Activated T-helper 1 cell treated with anti-CD3 and anti-CD28 coated beads, Interleukin-12 subunit alpha, Interleukin-12 subunit beta, Interleukin-2, Interleukin-4 antibody, amounts not matched to agents 30 ng/mL and 10 ng/mL and 1 ng/mL, durations not matched to agents 14 hours and 24 hours and 36 hours (primary cell): ENCODE data around the gene TNIP2. TPM values are rescaled to one million over a fixed set of nuclear protein-coding genes. Genes with fewer than 3 reads are reported as not detected.
"Not testable (repeated sequence)": the region's sequence is repeated elsewhere in the genome, so short reads cannot be mapped to it uniquely, and the experiment has no call there.

Experiments
- DNase-seq: peaks from one replicate; pipeline ENCODE4 v3.0.0; 2021; ENCODE audit warnings: low spot score
- H3K27ac Mint-ChIP-seq: one replicate; pipeline ENCODE4 v1.8.0; 2021; ENCODE audit warnings: mild to moderate bottlenecking, mixed read lengths
- H3K27me3 Mint-ChIP-seq: one replicate; pipeline ENCODE4 v1.8.0; 2022; ENCODE audit warnings: mild to moderate bottlenecking, moderate library complexity, mixed read lengths; ENCODE audit not compliant: insufficient read depth
- H3K36me3 Mint-ChIP-seq: one replicate; pipeline ENCODE4 v1.8.0; 2021; ENCODE audit warnings: low read depth, mixed read lengths
- H3K4me1 Mint-ChIP-seq: one replicate; pipeline ENCODE4 v1.8.0; 2021; ENCODE audit warnings: low read depth, mixed read lengths
- H3K4me3 Mint-ChIP-seq: one replicate; pipeline ENCODE4 v1.8.0; 2021; ENCODE audit warnings: mild to moderate bottlenecking, moderate library complexity, mixed read lengths
- H3K9me3 Mint-ChIP-seq: one replicate; pipeline ENCODE4 v1.8.0; 2021; ENCODE audit warnings: mixed read lengths
- intact Hi-C: fragments of 100-400 bp; cut with micrococcal nuclease; formaldehyde crosslinking; loops from one replicate; pipeline ENCODE4 v1.15.1; 2024
- total RNA-seq: library from RNA; stranded (reverse); gene quantifications from 2 replicates; pipeline ENCODE4 v1.2.3, GENCODE V29; 2022

The TNIP2 gene
- total RNA-seq, 1 donor from 2014 or later: 98.6 TPM

DNA sequence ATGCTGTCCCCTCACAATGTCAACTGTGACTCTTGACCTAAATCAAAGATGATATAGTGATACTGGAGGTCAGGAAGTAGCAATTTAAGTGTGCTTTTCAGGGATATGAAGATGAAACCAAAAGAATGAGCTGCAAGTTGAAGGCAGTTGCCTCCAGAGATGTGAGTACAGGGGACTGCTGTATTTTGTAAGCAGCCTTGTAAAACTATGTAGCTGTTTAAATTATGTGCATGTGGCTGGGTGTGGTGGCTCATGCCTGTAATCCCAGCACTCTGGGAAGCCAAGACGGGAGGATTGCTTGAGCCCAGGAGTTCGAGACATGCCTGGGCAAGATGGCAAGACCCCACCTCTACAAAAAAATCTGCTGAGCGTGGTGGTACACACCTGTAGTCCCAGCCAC is 15.1 kb upstream of the TNIP2 start:
- H3K4me3 Mint-ChIP-seq: no peak overlapping the region
- peaks cover 12% of the 10 kb centered on the region for H3K4me1 Mint-ChIP-seq
- peaks cover 6% of the 10 kb centered on the region for H3K36me3 Mint-ChIP-seq
- no peak overlapping the region for H3K27ac Mint-ChIP-seq
- no peak for DNase-seq
- intact Hi-C loops: no loop called here
- H3K9me3 Mint-ChIP-seq: peaks cover 11% of the 10 kb centered on the region
- peaks cover 1% of the 10 kb centered on the region for H3K27me3 Mint-ChIP-seq

DNA sequence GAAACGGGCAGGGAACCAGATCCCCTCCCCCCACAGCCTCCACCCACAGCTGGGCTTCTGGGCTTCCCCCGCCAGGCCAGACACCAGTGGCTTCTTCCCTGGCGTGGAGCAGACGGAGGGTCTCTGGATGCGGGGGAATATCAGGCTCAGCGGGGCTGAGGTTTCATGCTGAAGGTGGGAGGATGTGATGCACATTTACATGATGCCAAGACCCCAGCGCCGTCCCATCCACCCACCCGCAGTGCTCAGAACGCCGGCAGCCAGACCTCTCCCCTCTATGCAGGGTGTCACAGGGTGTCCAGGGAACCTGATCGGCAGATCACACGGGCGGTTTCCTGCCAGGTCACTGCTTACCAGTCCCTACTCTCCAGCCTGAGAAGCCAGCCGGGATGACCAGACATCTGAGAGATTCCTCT is 12.8 kb upstream of the TNIP2 start:
- H3K27me3 Mint-ChIP-seq: peaks cover 1% of the 10 kb centered on the region
- intact Hi-C loops: no loop called here
- H3K4me1 Mint-ChIP-seq: peaks cover 18% of the 10 kb centered on the region
- H3K27ac Mint-ChIP-seq: no peak overlapping the region
- no peak for DNase-seq
- peaks cover 6% of the 10 kb centered on the region for H3K36me3 Mint-ChIP-seq
- no peak overlapping the region for H3K4me3 Mint-ChIP-seq
- H3K9me3 Mint-ChIP-seq: peaks cover 11% of the 10 kb centered on the region

DNA sequence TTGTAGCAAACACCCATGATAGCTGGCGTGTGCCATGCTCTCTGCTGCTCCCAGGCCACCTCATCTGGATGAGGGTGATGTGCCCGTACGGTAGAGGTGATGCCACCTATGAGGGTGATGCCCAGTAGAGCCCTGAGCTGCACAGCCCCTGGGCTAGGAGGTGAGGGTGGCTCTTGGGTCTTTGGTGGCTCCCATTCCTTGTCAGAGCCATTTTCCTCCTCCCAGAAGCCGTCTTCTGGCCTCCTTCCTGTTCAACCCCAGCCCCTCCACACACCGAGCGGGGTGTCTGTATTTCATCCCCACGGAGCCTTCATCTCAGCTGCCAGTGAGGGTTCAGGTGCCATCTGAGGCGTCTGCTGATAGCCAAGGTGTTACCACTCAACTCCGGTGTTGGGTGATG is 12.0 kb upstream of the TNIP2 start:
- DNase-seq: no peak
- H3K9me3 Mint-ChIP-seq: peaks cover 11% of the 10 kb centered on the region
- intact Hi-C loops: no loop called here
- no peak overlapping the region for H3K27ac Mint-ChIP-seq
- H3K36me3 Mint-ChIP-seq: peaks cover 6% of the 10 kb centered on the region
- H3K4me3 Mint-ChIP-seq: no peak overlapping the region
- H3K4me1 Mint-ChIP-seq: peaks cover 18% of the 10 kb centered on the region
- H3K27me3 Mint-ChIP-seq: peaks cover 1% of the 10 kb centered on the region

DNA sequence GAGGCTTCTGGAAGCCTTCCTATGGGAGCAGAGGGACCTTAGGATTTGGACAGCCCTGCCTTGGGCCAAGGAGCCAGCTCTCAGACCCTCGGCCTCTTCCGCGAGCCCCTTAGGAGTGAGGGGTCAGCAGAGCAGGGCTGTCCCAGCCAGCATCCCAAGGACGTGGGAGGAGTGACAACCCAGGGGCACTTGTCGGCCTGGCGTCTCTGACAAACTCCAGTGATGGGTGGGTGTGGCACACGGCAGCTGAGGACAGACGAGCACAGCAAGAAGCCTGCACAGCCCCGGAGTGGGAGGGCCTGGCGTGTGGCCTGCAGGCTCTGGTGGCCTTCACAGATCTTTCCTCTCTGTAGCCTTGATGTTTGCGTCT is 11.6 kb upstream of the TNIP2 start:
- peaks cover 11% of the 10 kb centered on the region for H3K9me3 Mint-ChIP-seq
- no peak overlapping the region for H3K4me3 Mint-ChIP-seq
- H3K36me3 Mint-ChIP-seq: peaks cover 6% of the 10 kb centered on the region
- H3K27ac Mint-ChIP-seq: no peak overlapping the region
- peaks cover 18% of the 10 kb centered on the region for H3K4me1 Mint-ChIP-seq
- intact Hi-C loops: no loop called here
- peaks cover 1% of the 10 kb centered on the region for H3K27me3 Mint-ChIP-seq
- no peak for DNase-seq

DNA sequence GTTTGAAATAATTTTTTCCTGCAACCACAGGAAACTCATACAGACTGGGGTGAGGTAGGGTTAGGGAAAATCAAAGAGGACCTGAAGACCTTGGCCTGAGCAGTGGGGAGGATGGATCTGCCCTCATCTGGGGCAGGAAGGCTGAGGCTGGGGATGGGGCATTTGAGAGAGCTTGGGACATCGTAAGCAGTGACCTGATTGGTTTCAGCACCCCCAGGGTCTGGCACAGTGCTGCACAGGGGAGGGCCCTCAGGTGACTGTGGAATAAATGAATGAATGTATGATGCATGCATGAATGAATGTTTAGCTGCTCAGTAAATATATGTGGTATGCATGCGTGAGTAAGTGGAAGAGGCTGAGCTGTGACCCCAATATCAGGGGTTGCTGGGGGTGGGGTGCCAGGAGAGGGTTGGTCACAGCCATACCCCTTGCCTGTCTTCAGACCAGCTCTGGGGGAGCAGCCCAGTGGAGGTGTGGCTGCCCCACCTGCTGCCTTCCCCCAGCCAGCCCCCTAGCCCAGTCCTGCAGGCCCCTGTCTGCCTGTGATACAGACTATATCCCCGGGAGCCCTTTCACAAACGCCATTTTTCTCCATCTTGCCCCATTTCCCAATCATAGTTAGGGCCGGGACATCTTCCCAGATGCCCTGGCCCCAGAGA is 11.0 kb upstream of the TNIP2 start:
- Mint-ChIP-seq H3K9me3 (peaks cover 11% of the 10 kb centered on the region), H3K36me3 (peaks cover 6% of the 10 kb centered on the region), H3K4me3 (no peak overlapping the region), H3K27ac (no peak overlapping the region), H3K4me1 (peaks cover 18% of the 10 kb centered on the region), H3K27me3 (peaks cover under 1% of the 10 kb centered on the region)
- intact Hi-C loops: no loop called here
- no peak for DNase-seq

DNA sequence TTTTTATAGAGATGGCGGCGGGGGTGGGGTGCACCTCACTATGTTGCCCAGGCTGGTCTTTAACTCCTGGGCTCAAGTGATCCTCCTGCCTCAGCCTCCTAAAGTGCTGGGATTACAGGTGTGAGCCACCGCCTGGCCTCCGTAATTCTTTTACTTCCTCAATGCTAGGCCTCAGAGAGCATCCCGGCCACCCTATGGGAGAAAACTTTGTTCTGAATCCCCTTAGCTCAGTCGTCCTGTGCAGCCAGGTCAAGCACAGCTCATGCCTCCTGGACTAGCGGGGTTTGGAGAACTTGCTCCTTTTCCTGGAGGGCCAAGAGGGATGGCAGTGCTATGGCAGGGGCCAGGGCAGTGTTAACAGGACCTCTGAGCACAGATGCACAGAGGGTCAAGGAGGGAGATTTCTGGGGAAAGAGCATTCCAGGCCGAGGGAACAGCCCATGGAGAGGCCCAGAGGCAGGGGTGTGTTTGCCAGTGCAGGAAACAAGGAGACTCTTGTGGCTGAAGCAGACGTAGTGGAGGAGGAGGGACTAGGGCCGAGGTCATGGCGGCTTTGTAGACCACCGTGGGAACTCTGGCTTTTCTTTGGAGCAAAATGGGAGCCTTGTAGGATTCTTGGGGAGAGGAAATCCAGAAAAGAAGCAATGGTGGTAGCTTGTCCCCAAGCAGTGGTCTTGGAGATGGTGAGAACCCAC is 9.8 kb upstream of the TNIP2 start:
- Mint-ChIP-seq H3K36me3 (peaks cover 6% of the 10 kb centered on the region), H3K27ac (no peak overlapping the region), H3K9me3 (peaks cover 11% of the 10 kb centered on the region), H3K27me3 (no peaks in the 10 kb centered on the region), H3K4me3 (no peak overlapping the region), H3K4me1 (peaks cover 12% of the 10 kb centered on the region)
- intact Hi-C loops: loop anchor here (2.0 kb wide), 1 partner anchor 309 kb away; the partner anchor contains the start of genes HTT and HTT-AS
- no peak for DNase-seq

DNA sequence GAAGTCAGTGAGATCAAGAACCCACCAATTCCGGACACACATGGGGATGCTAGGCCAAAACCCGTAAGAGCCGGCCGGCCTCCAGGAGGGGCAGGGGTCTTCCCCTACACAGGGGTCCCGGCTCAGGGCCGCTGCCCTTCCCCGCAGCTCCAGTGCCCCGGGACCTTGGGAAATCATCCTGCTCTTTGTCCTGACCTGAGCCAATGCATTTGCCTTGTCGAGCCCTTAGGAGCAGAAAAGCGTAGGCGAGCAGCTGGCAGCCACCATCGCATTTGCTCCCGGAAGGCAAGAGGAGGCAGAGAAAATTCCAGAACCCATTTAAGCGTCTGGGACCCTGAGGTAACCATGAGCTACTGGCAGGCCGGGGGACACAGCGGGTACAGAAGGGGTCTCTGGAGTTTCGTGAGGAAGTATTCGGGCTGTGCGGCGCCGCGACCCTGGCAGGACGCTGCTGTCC is 7.4 kb upstream of the TNIP2 start:
- no peaks in the 10 kb centered on the region for H3K36me3 Mint-ChIP-seq
- peak overlapping the region; percentile 62 for H3K4me3 Mint-ChIP-seq
- intact Hi-C loops: no loop called here

DNA sequence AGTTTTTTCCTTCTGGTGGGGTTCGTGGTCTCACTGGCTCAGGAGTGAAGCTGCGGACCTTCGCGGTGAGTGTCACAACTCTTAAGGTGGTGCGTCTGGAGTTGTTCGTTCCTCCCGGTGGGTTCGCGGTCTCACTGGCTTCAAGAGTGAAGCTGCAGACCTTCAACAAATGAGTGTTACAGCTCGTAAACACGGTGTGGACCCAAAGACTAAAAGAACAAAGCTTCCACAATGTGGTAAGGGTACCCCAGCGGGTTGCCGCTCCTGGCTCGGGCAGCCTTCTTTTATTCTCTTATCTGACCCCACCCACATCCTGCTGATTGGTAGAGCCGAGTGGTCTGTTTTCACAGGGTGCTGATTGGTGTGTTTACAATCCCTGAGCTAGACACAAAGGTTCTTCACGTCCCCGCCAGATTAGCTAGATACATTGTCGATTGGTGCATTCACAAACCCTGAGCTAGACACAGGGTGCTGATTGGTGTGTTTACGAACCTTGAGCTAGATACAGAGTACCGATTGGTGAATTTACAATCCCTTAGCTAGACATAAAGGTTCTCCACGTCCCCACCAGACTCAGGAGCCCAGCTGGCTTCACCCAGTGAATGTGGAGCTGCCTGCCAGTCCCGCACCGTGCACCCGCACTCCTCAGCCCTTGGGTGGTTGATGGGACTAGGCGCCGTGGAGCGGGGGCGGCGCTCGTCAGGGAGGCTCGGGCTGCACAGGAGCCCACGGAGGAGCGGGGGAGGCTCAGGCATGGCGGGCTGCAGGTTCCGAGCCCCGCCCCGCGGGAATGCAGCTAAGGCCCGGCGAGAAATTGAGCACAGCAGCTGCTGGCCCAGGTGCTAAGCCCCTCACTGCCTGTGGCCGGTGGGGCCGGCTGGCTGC is 6.6 kb upstream of the TNIP2 start:
- H3K4me1 Mint-ChIP-seq, DNase-seq, H3K27me3 Mint-ChIP-seq, H3K27ac Mint-ChIP-seq, H3K9me3 Mint-ChIP-seq, H3K36me3 Mint-ChIP-seq, intact Hi-C loops, H3K4me3 Mint-ChIP-seq: not testable (repeated sequence)

More for the DNA sequence above, 7.4 kb upstream of the TNIP2 start:
- Mint-ChIP-seq H3K4me1 (peaks cover 6% of the 10 kb centered on the region), H3K27ac (no peak overlapping the region), H3K9me3 (no peaks in the 10 kb centered on the region), H3K27me3 (no peaks in the 10 kb centered on the region)
- DNase-seq: no peak

DNA sequence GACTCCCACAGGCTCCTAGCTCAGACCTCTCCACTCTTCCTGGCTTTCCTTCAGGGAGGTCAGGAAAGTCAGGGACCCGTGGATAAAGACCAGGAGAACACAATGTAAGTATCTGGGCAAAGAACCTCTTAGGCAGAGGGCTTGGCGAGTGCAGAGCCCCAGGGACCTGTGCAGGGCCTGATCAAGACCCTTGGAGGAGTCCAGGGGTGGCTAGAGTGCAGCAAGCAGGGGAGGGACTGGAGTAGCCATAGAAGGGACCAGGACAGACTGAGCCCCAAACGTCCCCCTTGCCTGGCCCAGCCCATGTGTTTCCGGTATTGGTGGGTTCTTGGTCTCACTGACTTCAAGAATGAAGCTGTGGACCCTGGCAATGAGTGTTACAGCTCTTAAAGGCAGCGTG is 5.9 kb upstream of the TNIP2 start:
- no peaks in the 10 kb centered on the region for H3K36me3 Mint-ChIP-seq
- H3K27ac Mint-ChIP-seq: no peak overlapping the region
- H3K9me3 Mint-ChIP-seq: no peaks in the 10 kb centered on the region
- DNase-seq: no peak
- intact Hi-C loops: no loop called here
- H3K4me1 Mint-ChIP-seq: peaks cover 10% of the 10 kb centered on the region
- H3K4me3 Mint-ChIP-seq: no peak overlapping the region
- no peaks in the 10 kb centered on the region for H3K27me3 Mint-ChIP-seq

DNA sequence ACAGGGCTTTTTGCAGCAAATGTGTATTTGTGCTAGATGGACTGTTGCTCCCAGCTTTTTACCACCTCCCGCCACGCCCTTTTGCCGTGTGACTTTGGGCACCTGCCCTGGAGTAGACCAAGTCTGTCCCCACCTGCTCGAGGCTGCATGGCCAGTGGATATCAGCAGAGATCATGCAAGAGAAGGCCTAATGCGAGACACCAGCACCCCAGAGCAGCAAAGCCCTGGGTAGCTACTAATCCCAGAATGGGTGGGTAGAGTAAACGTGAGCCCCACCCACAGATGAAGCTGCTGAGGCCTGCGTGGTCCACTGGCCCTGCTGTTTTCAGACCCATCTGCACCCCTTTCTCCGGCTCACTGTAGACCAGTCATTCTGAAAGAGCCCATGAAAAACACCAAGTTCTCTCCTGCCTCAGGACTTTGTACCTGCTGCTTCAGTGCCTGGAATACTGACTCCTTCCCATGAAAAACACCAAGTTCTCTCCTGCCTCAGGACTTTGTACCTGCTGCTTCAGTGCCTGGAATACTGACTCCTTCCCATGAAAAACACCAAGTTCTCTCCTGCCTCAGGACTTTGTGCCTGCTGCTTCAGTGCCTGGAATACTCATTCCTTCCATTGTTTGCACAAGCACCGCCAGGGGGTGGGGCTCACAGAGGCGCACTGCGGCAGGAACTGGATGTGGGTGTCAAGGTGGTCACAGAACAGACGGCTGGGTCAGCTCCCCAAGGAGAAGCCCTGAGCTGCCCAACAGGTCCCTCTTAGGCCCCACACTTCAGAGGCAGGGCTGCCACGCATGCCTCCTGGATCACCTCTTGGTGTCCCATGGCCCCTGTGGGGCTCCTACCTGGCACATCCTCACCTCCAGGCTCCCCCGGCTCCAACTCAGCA is 5.1 kb upstream of the TNIP2 start:
- no peaks in the 10 kb centered on the region for H3K36me3 Mint-ChIP-seq
- H3K9me3 Mint-ChIP-seq: no peaks in the 10 kb centered on the region
- H3K4me1 Mint-ChIP-seq: peaks cover 13% of the 10 kb centered on the region
- H3K27ac Mint-ChIP-seq: no peak overlapping the region
- H3K4me3 Mint-ChIP-seq: no peak overlapping the region
- no peak for DNase-seq
- no peaks in the 10 kb centered on the region for H3K27me3 Mint-ChIP-seq
- intact Hi-C loops: no loop called here

DNA sequence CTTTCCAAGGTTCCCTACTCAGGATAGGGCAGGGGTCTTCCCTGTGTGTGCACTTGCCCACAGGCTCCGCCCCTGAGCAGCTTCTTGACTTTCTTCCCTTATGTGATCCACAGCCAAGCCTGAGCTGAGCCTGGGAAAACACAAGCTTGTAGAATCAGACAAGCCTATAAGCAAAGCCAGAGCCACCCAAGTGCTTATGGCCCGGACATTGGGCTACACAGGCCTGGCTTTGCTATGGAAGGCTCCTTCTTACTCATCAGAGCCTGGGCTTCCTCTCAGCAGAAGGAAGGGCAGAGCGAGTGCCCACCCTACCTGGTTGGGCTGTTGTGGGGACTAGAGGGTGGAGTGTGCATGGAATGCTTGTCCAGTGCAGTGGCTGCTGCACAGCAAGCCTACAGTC is 1.3 kb upstream of the TNIP2 start:
- H3K4me3 Mint-ChIP-seq: peak overlapping the region; percentile 74
- H3K4me1 Mint-ChIP-seq: peaks cover 27% of the 10 kb centered on the region
- H3K9me3 Mint-ChIP-seq: no peaks in the 10 kb centered on the region
- no peak for DNase-seq
- intact Hi-C loops: loop anchor here (2.0 kb wide), 1 partner anchor 179 kb away; no protein-coding TSS in a partner anchor
- H3K36me3 Mint-ChIP-seq: peaks cover 8% of the 10 kb centered on the region
- H3K27me3 Mint-ChIP-seq: no peaks in the 10 kb centered on the region
- peak overlapping the region; percentile 67 for H3K27ac Mint-ChIP-seq

DNA sequence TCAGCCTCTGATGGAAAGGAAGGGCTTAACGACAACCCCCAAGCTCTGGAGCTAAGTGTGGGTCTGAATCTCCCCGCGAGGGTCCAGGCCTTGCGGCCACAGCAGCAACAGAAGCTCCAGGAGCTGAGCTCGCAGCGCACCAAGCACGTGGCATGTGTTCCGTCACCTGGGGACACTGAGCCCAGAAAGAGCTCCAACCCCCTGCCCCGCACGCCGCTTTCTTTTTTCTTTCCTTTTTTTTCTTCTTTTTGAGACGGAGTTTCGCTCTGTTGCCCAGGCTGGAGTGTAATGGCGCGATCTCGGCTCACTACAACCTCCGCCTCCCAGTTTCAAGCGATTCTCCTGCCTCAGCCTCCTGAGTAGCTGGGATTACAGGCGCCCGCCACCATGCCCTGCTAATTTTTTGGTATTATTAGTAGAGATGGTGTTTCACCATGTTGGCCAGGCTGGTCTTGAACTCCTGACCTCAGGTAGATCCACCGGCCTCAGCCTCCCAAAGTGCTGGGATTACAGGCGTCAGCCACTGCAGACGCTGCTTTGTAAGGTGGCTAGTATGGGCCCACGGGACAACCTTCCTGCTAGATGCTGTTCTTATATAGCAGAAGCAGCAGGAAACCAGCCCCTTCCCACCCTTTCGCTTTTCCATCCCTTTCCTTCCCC is 685 bp upstream of the TNIP2 start:
- H3K9me3 Mint-ChIP-seq: no peaks in the 10 kb centered on the region
- H3K36me3 Mint-ChIP-seq: peaks cover 12% of the 10 kb centered on the region
- intact Hi-C loops: loop anchor here (1.0 to 2.0 kb wide), 7 partner anchors 7 to 317 kb away; partner anchors contain the start of genes HTT and HTT-AS
- DNase-seq: no peak
- no peaks in the 10 kb centered on the region for H3K27me3 Mint-ChIP-seq
- H3K4me3 Mint-ChIP-seq: peak overlapping the region; percentile 74
- H3K4me1 Mint-ChIP-seq: peaks cover 33% of the 10 kb centered on the region
- H3K27ac Mint-ChIP-seq: peak overlapping the region; percentile 67
